ENCODE measurements around the gene P3H3.
A peak's percentile ranks its signal among the peaks of the same experiment; 100 is the strongest.

P3H3 gene, protein sequence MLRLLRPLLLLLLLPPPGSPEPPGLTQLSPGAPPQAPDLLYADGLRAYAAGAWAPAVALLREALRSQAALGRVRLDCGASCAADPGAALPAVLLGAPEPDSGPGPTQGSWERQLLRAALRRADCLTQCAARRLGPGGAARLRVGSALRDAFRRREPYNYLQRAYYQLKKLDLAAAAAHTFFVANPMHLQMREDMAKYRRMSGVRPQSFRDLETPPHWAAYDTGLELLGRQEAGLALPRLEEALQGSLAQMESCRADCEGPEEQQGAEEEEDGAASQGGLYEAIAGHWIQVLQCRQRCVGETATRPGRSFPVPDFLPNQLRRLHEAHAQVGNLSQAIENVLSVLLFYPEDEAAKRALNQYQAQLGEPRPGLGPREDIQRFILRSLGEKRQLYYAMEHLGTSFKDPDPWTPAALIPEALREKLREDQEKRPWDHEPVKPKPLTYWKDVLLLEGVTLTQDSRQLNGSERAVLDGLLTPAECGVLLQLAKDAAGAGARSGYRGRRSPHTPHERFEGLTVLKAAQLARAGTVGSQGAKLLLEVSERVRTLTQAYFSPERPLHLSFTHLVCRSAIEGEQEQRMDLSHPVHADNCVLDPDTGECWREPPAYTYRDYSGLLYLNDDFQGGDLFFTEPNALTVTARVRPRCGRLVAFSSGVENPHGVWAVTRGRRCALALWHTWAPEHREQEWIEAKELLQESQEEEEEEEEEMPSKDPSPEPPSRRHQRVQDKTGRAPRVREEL

DNA sequence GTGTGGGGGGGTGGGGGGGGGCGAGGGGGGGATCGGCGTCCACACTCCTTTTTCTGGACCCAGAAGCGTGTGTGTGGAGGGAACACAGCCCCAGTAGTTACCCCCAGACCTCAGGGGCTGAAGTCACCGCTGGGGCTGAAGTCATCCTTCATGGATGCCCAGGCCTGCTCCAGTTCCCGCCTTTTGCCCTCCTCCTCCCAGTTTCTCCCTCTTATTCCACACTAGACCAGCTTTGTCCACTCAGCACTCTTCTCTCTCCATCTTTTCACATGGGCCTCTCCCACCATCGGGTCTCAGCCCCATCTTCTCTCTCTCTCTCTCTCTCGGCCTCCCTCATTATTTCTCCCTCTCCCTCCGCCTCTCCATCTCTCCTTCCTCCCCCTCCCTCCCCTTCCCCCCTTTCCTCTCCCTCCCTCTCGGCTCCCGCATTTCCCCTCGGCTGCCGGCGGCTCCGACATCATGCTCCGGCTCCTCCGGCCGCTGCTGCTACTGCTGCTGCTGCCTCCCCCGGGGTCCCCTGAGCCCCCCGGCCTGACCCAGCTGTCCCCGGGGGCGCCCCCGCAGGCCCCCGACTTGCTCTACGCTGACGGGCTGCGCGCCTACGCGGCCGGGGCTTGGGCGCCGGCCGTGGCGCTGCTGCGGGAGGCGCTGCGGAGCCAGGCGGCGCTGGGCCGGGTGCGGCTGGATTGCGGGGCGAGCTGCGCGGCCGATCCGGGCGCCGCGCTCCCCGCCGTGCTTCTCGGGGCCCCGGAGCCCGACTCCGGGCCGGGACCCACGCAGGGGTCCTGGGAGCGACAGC lies at the start of gene P3H3:
TSS of gene P3H3 (plus strand) at position 426 of the 799 bp plus-strand sequence. CDS start at position 460, 34 bp downstream.
- no peak for DNase-seq (ENCODE audit: low read depth)

DNA sequence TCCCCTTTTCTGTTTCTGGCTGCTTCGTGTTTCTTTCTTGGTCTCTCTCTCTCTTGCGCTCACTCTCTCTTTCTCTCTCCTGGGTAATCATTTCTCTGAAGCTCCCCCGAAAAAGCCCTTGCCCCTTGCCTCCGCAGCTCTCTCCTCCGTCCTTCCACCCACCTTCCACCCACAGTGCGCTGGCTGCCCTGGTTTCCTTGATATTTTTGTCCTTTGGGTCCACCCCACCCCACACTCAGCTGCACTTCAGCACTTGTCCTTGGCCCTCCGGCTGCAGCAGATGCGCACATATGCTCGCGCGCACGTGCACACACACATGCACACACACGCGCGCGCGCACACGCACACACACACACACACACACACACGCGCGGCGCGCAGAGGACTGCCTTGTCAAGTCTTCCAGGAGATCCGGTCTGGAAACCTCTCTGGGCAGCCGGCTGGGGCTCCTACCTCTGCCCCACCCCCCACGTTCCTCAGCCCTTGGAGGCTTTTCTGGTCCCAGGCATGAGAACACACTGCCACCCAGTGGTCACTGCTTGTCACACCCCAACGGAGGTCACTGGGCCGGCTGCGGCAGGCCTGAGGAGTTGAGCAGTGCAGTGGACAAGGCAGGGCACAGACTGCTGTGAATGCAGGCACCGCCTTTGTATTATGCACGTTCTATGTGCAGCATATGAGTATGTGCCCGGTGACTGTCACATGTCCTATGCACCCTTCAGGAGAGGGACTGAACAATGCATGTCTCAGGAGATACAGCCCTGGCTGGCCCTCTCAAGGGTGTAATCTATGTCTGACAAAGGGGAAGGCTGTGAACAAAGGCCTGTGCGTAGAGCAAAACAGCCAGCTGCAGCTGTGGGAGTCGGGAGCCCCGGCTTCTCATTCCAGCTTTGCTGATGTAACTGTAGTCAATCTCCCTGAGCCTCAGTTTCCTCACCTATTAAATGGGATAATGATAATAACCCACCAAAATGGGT lies 49.3 kb upstream of the P3H3 start:
- DNase-seq (ENCODE audit: low read depth), result peak; percentile 83

DNA sequence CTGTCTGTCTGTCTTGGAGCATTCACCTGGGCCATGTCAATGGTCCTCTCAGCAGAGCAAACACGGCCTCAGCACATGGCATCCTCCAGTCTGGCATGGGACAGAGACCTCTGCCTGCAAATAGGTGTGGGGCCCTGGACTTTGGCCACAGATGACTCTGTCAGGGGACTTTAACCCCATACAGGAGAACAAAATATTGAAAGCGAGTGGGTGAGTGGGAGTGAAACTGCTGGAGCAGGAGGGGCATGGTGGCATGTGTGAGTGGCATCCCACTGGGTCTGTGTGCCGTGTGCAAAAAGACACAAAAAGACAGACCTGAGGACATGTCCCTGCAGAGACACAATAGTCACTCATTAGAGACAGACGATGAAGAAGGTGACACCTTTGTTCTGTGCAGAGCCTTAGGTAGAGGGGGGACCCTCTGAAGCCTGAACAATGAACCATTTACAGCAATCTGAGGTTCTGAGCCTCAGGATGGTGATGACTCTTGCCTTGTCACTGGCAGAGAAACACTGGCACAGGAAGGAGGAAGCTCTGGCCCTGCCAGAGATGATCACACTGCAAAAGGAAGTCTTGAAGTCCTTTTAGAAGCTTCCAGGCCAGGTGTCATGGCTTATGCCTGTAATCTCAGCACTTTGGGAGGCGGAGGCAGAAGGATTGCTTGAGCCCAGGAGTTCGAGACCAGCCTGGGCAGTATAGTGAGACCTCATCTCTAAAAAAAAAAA lies 48.3 kb upstream of the P3H3 start:
- no peak for DNase-seq (ENCODE audit: low read depth)

DNA sequence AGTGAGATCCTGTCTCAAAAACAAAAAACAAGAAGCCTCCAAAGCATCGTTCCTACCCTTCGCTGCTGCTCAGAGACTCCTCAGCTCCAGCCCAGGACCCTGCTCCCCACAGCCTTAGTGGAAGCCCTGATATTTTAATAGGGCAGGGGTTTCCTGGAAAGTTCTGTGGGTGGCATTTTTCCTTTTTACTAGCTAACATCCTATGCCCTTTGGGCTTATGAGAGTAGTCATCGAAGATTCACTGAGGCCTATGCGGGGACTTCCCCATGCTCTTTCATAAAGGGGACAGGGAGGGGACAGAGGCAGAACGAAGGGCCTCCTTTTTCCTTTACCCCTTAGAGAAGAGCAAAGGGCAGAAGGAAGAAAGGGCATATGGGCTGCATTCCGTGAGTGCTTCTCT lies 47.6 kb upstream of the P3H3 start:
- DNase-seq (ENCODE audit: low read depth), result no peak

DNA sequence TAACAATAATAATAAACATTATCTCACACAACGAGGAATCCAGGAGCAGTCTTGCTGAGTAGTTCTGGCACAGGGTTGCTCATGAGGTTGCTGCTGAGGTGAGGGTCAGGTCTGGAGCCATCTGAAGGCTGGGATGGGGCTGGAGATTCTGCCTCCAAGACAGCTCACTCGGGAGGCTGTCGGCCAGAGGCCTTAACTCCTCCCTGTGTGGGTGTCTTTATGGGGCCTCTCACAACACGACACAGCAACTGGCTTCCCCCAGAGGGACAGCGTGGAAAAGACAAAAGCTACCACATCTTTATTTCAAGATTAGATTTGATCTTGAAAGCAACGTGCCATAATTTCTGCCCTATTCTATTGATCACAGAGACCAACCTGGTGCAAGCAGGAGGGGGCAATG lies 46.1 kb upstream of the P3H3 start:
- no peak for DNase-seq (ENCODE audit: low read depth)

DNA sequence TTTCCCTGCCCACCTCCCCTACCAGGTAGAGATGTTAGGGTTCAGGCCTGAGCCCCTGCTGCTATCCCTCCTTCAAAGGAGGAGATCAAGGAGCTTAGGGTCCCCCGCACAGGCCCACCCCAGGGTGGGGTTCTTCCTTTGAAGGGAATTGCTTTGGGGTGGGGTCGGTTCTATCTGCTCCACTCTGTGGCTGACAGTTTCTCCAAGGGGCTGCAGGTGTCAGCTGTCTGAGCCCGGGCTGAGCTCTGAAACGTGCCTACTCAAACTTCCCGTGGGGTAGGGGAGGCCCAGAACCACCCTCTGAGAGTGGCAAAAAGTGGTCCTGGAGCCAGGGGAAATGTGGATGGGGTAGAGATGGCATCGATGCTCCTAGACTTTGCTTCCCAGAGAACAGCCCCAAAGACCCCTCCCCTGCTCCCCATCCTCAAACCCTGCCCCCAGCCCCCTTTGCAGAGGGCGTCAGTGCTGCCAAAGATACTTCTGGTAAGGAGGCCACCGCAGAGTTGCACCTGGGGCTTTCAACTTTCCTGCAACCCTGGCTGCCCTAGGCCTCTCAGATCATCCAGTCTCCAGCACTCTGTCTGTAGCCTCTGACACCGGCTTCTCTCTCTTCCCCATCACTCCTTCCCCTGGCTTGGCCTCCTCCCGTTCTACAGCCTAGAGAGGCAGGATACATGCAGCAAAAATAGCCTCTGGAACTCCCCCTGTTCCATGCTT lies 45.2 kb upstream of the P3H3 start:
- no peak for DNase-seq (ENCODE audit: low read depth)

DNA sequence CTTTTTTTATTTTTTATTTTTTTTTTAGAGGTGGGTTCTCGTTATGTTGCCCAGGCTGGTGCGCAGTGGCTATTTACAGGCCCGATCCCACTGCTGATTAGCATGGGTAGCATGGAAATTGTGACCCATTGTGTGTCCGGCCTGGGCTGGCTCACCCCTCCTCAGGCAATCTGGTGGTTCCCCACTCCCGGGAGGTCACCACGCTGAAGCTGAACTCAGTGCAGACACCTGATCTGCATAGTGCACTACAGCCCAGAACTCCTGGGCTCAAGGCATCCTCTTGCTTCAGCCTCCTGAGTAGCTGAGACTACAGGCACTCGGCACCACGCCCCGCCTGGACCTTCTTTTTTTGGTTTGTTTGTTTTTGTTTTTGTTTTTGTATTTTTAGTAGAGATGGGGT lies 44.4 kb upstream of the P3H3 start:
- no peak for DNase-seq (ENCODE audit: low read depth)

DNA sequence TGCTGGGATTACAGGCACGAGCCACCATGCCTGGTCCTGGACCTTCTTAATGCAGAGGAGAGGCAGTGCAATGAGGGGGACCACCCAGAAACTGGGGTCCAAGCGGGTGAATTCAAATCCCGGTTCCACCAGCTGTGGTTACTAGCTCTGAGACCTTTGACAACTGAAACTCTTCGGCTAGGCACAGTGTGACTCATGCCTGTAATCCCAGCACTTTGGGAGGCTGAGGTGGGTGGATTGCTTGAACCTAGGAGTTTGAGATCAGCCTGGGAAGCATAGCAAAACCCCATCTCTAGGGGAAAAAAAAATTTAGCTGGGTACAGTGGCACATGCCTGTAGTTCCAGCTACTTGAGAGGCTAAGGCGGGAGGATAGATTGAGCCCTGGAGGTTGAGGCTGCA lies 43.9 kb upstream of the P3H3 start:
- DNase-seq (ENCODE audit: low read depth), result no peak

DNA sequence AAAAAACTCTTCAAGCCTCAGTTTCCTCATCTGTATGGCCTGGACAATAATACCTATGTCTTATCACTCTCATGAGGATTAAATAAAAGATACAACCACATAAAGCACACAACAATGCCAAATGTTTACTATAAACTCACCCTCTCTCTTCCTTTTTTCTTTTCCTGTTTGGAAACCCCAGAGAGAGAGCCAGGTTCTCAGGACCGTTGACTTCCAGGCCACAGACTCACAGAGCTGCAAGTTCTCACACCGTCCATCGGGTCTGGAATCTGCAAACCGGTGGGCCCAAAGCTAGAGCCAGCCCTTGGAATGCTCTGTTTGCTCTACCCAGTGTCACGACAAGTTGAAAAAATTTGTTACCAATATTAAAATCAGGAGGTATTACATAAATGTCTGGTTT lies 43.4 kb upstream of the P3H3 start:
- DNase-seq (ENCODE audit: low read depth), result no peak

DNA sequence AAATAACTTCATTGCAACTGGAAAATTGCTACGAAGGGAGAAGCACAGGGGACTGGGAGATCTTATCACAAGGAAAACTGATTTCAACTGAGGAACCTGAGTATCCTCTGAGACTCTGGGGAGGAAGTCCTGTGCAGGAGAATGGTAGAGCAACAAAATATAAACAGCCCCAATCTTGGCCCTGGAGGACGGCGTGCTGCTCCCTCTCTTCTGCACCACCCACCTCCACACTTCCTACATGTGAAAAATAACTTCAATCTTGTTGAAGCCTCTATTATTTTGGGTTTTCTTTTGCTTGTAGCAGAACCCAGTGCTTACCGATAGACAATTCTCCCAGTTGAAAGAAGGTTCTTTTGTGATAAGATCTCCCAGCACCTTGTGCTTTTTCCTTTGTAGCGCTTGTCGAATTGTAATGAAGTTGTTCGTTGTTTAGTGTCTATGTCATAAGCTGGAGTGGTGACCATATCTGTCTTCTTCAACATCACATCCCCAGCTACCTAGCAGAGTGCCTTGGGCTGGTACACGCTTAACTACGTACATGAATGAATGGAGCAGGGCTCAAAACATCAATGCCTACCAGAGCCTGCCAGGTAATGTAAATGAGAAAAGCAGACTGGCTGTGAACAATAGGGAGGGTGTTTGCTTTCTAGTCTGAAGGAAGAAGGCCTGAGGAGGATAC lies 41.7 kb upstream of the P3H3 start:
- no peak for DNase-seq (ENCODE audit: low read depth)

DNA sequence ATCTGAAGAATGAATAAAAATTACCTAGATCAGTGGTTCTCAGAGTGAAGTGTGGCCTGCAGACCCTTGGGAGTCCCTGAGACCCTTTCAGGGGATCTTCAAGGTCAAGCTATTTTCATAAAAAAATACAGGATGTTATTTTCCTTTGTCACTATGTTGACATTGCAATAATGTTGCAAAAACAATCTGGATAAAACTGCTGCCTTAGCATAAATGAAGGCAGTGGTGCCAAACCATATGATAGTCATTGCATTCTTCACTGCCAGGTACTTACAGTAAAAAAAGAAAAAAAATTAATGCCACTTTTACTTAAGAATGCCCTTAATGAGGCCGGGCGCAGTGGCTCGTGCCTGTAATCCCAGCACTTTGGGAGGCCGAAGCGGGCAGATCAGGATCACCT lies 40.9 kb upstream of the P3H3 start:
- DNase-seq (ENCODE audit: low read depth), result no peak

DNA sequence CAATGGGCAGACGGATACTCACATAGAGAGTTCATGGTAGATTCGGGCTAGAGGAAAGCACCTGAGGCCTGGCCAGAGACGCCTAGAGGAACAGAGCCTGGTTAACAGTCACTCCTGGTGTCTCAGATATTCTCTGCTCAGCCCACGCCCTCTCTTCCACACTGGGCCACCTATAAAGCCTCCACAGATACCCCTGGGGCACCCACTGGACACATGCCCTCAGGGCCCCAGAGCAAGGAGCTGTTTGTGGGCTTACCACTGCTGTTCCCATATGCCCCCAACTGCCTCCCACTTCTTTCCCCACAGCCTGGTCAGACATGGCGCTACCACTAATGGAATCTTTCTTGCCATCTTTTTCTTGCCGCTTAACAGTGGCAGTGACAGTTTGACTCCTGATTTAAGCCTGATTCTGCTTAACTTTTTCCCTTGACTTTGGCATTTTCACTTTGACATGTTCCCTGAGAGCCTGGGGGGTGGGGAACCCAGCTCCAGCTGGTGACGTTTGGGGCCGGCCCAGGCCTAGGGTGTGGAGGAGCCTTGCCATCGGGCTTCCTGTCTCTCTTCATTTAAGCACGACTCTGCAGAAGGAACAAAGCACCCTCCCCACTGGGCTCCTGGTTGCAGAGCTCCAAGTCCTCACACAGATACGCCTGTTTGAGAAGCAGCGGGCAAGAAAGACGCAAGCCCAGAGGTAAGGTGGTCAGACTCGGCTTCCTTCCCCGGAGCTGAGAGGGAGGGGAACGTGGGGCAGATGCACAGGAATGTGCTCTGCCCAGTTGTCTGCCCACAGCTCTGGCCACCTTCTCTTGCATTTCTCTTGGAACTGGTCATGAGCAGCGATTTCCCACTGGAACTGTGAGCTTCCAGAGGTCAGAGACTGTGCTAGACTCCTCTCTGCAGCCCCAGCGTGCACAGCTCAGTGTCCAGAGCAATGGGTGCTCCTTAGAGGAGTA lies 39.0 kb upstream of the P3H3 start, which contains the start of gene CD4:
TSS of gene CD4 (plus strand) at position 557 of the 953 bp plus-strand sequence. CDS start 10,611 bp downstream, outside the sequence.
- peak; percentile 75 for DNase-seq (ENCODE audit: low read depth)

DNA sequence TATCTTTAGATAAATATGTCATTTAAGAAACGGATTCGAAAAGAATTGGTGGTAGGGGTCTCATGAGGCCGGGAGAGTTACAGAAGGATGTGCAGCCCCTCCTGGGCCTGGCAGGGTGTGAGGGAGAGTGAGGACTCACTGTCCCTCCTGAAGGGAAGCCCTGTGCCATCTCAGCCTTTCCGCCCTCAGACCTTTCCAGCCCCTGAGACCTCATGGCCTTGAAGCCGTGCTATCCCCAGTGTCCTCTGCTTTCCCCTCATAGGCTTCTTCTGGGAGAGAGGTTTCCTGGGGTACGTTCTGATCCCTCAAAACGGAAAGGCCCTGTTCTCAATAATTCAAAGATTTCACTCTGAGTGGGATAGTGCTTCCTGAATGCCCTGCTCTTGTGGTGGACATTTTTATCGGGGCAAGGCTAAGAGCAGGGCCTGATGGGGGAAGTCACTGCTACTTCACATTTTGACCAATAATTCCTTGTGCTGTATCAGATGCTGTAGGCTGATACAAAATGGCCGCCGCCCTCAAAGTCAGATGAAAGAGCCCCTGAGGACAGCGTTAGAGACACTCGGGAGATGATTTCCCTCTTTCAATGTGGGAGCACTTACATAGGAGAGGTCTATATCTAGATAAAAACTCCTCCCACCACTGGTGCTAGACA lies 37.6 kb upstream of the P3H3 start:
- DNase-seq (ENCODE audit: low read depth), result no peak

DNA sequence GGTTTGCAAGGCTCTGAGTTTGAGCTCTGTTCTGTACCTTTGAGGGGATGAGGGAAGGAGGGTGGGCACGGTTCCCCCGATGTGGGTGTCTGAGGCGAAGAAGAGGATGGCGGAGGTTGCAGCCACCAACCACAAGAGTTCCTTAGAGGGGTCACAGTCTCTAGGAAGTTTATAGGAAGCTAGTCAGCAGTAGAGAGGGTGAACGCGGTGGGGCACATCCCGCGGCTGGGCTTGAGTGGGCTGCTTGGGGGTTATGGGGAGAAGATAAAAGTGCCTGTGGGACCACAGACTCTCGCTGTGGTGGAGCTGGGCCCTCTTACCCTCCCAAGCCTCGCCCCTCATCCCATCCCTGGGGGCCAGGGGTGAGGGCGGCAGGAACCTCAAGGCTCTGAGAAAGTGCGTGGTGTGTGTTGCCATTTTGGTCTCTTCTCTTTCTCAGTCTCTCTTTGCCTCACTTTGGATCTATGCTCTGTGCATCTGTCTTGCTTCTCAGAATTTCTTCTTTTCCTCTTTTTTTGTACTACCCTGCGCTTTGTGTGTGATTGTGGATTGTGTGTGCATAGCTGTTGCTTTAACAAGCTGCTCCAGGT lies 36.2 kb upstream of the P3H3 start:
- DNase-seq (ENCODE audit: low read depth), result no peak

DNA sequence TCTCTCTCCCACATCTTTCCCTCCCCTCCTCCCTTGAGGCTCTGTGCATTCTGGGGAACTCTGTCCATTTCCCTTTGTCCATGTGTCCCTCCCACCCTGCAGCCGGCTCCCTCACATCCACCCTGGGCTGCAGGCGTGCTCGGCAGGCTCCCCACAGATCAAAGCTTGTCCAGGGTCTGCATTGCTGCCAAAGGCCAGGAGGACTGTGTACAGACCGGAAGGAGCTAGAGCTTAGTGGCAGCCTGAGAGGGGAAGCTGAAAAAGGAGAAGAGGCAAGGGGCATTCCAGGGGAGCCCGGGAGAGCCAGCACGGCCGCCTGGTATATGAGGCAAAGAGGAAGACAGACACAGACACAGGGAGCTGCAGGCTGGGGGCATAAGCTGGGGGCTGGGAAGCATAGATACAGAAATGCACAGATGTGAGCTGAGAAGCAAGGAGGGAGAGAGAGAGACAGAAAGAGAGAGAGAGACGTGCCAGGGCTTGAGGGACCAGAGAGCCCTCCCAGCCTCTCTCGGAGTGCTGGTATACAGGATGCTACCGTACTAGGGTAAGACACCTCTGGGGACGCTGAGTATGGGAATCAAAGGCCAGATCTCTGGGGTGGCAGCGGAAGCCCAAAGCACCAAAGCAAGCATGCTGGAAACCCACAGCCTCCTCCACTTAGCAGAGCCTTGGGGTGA lies 35.5 kb upstream of the P3H3 start:
- no peak for DNase-seq (ENCODE audit: low read depth)

DNA sequence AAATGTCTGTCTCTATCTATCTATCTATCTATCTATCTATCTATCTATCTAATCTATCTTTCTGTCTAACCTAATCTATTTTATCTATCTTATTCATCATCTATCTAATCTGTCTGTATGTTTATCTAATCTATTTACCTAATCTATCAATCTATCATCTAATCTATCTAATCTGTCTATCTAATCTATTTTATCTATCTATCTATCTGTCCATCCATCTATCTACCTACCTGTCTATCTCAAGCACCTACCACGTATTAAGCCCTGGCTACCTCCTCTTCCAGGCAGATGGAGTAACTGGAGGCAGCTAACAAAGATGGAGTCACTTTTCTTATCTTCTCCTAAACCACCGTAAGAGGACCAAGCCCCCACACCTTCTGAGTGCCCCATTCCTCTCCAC lies 33.1 kb upstream of the P3H3 start:
- DNase-seq (ENCODE audit: low read depth), result no peak

DNA sequence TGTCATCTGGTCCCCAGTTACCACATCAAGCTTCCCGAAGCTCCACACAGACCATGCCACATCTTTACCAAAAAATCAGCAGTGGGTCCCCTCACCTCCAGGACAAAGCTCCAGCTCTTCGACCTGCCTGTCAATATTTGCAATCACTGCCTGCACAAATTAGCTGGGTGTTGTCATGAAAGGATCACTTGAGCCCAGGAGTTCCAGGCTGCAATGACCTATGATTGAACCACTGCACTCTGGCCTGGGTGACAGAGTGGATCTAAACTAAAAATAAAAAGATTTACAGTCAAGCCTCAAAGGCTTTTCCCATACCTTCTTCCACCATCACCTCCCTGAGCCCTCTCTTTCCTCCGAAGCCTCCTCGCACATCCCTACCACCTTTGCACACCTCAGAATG lies 31.6 kb upstream of the P3H3 start:
- DNase-seq (ENCODE audit: low read depth), result no peak

Measured in activated T-cell treated with anti-CD3 and anti-CD28 coated beads for 48 hours (primary cell).